SU-DHL-6 (cell line): ENCODE results near the gene SMIM26.

Experiments
- H2AFZ ChIP-seq: fragments of 200-600 bp; sonication (generic); 2 replicates; pipeline ENCODE4 v1.6.1; 2014; ENCODE audit warnings: low read depth, mild to moderate bottlenecking, moderate library complexity, mixed read lengths, antibody characterized with exemption, low read length; ENCODE audit not compliant: severe bottlenecking
- H3F3A ChIP-seq: fragments of 200-600 bp; shearing (Covaris generic); 2 replicates; pipeline ENCODE4 v1.6.0; 2016; ENCODE audit warnings: antibody characterized with exemption, mild to moderate bottlenecking; ENCODE audit not compliant: insufficient read depth
- H3K27ac ChIP-seq: fragments of 200-600 bp; sonication (generic); 2 replicates; pipeline ENCODE4 v1.5.1; 2016; ENCODE audit warnings: low read depth, mild to moderate bottlenecking, low read length, moderate library complexity, mixed read lengths
- H3K27me3 ChIP-seq: fragments of 200-600 bp; sonication (generic), shearing (Covaris generic); 2 replicates; pipeline ENCODE4 v1.6.0; 2014; ENCODE audit warnings: mild to moderate bottlenecking, low read length
- H3K36me3 ChIP-seq: fragments of 200-600 bp; sonication (generic); 2 replicates; pipeline ENCODE4 v1.6.1; 2014; ENCODE audit warnings: mild to moderate bottlenecking, low read length, mixed read lengths
- H3K4me2 ChIP-seq: fragments of 300-600, 200-600 bp; shearing (Covaris generic), sonication (generic); 2 replicates; pipeline ENCODE4 v1.6.0; 2014; ENCODE audit warnings: low read length, low read depth, mild to moderate bottlenecking; ENCODE audit not compliant: poor library complexity, severe bottlenecking
- H3K4me3 ChIP-seq: fragments of 200-600 bp; sonication (generic); 2 replicates; pipeline ENCODE4 v1.5.1; 2014; ENCODE audit warnings: antibody characterized with exemption, low read length, mild to moderate bottlenecking, mixed read lengths; ENCODE audit not compliant: insufficient read depth, poor library complexity, severe bottlenecking
- H3K79me2 ChIP-seq: fragments of 200-600 bp; sonication (generic); 2 replicates; pipeline ENCODE4 v1.6.1; 2014; ENCODE audit warnings: mild to moderate bottlenecking, low read length, moderate library complexity; ENCODE audit not compliant: insufficient read depth
- H3K9ac ChIP-seq: fragments of 200-600 bp; sonication (generic); 2 replicates; pipeline ENCODE4 v1.7.0; 2014; ENCODE audit warnings: mild to moderate bottlenecking, low read length
- H3K9me2 ChIP-seq: fragments of 200-600 bp; sonication (generic); replicated peaks from 2 replicates; pipeline ENCODE4 v1.6.1; 2014; ENCODE audit warnings: low read length; ENCODE audit not compliant: insufficient read depth
- H3K9me3 ChIP-seq: fragments of 200-600 bp; sonication (generic); 2 replicates; pipeline ENCODE4 v1.6.1; 2014; ENCODE audit warnings: low read length, mixed read lengths; ENCODE audit not compliant: insufficient read depth
- H4K20me1 ChIP-seq: fragments of 200-600 bp; sonication (generic); 2 replicates; pipeline ENCODE4 v1.6.1; 2014; ENCODE audit warnings: low read depth, mild to moderate bottlenecking, antibody characterized with exemption, low read length, moderate library complexity, mixed read lengths
- EZH2phosphoT487 ChIP-seq: fragments of 200-600 bp; sonication (generic), shearing (Covaris generic); conservative IDR thresholded peaks from 2 replicates; pipeline ENCODE4 v1.6.1; 2018; ENCODE audit warnings: mild to moderate bottlenecking, antibody characterized with exemption, low read length, moderate library complexity, mixed read lengths
- TF ChIP-seq, protein P1 (sequence below): fragments of 200-600 bp; sonication (generic); IDR thresholded peaks from one replicate; pipeline ENCODE4 v1.5.1; 2017; ENCODE audit warnings: antibody characterized with exemption, mild to moderate bottlenecking, low read length, moderate library complexity; ENCODE audit not compliant: insufficient read depth, poor library complexity, severe bottlenecking

Gene SMIM26

GRCh38 chr20:18571009-18571408 lies 3.8 kb downstream of the SMIM26 start:
- Histone ChIP-seq H3K27me3 (no peaks in the 10 kb centered on the region), H3K79me2 (peaks cover 18% of the 10 kb centered on the region)

GRCh38 chr20:18571578-18571977 lies 4.3 kb downstream of the SMIM26 start:
- Histone ChIP-seq H3K9ac (no peak overlapping the region), H2AFZ (no peak overlapping the region), H3K9me2 (no peaks in the 10 kb centered on the region), H3F3A (no peaks in the 10 kb centered on the region), H3K27ac (no peak overlapping the region), H3K9me3 (no peaks in the 10 kb centered on the region), H3K27me3 (no peaks in the 10 kb centered on the region), H3K36me3 (no peaks in the 10 kb centered on the region), H4K20me1 (no peaks in the 10 kb centered on the region), H3K4me3 (no peak overlapping the region), H3K4me2 (no peak overlapping the region), H3K79me2 (peaks cover 18% of the 10 kb centered on the region)
- TF ChIP-seq, protein P1, sequence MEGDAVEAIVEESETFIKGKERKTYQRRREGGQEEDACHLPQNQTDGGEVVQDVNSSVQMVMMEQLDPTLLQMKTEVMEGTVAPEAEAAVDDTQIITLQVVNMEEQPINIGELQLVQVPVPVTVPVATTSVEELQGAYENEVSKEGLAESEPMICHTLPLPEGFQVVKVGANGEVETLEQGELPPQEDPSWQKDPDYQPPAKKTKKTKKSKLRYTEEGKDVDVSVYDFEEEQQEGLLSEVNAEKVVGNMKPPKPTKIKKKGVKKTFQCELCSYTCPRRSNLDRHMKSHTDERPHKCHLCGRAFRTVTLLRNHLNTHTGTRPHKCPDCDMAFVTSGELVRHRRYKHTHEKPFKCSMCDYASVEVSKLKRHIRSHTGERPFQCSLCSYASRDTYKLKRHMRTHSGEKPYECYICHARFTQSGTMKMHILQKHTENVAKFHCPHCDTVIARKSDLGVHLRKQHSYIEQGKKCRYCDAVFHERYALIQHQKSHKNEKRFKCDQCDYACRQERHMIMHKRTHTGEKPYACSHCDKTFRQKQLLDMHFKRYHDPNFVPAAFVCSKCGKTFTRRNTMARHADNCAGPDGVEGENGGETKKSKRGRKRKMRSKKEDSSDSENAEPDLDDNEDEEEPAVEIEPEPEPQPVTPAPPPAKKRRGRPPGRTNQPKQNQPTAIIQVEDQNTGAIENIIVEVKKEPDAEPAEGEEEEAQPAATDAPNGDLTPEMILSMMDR, result no peak
- TF ChIP-seq EZH2phosphoT487, result no peak

More at GRCh38 chr20:18571009-18571408, 3.8 kb downstream of the SMIM26 start:
- Histone ChIP-seq H2AFZ (no peak overlapping the region), H3K9me2 (no peaks in the 10 kb centered on the region), H3K9me3 (no peaks in the 10 kb centered on the region), H3K27ac (no peak overlapping the region), H3F3A (no peaks in the 10 kb centered on the region; the same call in 1 of the 2 replicates), H3K9ac (no peak overlapping the region), H3K4me2 (no peak overlapping the region), H3K36me3 (no peaks in the 10 kb centered on the region), H3K4me3 (no peak overlapping the region), H4K20me1 (no peaks in the 10 kb centered on the region)
- TF ChIP-seq EZH2phosphoT487, result no peak
- TF ChIP-seq, protein P1, result no peak

DNA sequence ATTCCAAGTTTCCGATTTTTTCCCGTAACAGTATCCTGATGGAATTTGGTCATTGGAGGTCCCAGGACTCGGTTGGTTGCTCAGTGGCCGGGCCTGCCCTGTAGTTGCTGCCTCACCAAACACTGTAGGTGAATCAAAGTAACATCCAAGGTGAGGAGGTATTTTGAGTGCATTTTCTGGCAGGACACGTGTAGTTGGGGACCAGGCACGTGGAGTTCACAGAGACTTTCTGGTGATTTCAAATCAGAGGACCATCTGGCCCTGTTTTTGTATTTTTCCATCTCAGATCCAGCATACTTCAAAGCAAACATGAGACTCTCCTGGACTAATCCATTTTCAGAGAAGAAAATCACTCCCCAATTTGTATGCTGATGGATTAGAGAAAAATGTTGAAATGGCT lies 10.7 kb downstream of the SMIM26 start:
- H3K4me2 ChIP-seq, result no peak overlapping the region
- TF ChIP-seq EZH2phosphoT487, result no peak
- TF ChIP-seq, protein P1, result no peak
- H3K79me2 ChIP-seq, result no peaks in the 10 kb centered on the region
- H2AFZ ChIP-seq, result no peak overlapping the region
- no peaks in the 10 kb centered on the region for H3K9me3 ChIP-seq
- no peaks in the 10 kb centered on the region for H4K20me1 ChIP-seq
- no peak overlapping the region for H3K4me3 ChIP-seq
- no peaks in the 10 kb centered on the region for H3K27me3 ChIP-seq
- H3K36me3 ChIP-seq, result no peaks in the 10 kb centered on the region
- no peaks in the 10 kb centered on the region for H3K9me2 ChIP-seq
- no peak overlapping the region for H3K9ac ChIP-seq
- H3F3A ChIP-seq, result no peaks in the 10 kb centered on the region
- no peak overlapping the region for H3K27ac ChIP-seq

DNA sequence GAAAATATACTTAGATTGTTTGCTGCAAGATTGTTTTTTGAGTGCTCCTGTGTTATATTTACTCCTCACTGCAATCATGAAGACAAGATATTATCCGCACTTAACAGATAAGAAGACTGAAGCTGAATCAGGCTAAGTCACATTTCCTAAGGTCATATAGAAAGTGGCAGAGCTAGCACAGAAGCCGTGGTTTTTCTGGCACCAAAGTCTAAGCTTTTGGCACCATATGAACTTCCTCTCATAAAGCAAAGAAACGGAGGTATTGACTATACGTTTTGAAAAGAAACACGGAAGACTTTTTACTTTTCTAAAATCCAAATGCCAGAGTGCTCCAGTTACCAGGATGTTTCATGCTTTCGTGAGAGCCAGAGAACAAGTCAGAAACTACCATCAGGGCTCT lies 11.3 kb downstream of the SMIM26 start:
- no peak overlapping the region for H3K9ac ChIP-seq
- no peaks in the 10 kb centered on the region for H3K27me3 ChIP-seq
- H2AFZ ChIP-seq, result no peak overlapping the region
- no peaks in the 10 kb centered on the region for H3K36me3 ChIP-seq
- H3K27ac ChIP-seq, result no peak overlapping the region
- no peaks in the 10 kb centered on the region for H3K9me3 ChIP-seq
- no peak overlapping the region for H3K4me2 ChIP-seq
- no peaks in the 10 kb centered on the region for H3K9me2 ChIP-seq
- no peaks in the 10 kb centered on the region for H4K20me1 ChIP-seq
- H3K4me3 ChIP-seq, result no peak overlapping the region
- TF ChIP-seq, protein P1, result no peak
- TF ChIP-seq EZH2phosphoT487, result no peak
- no peaks in the 10 kb centered on the region for H3K79me2 ChIP-seq
- H3F3A ChIP-seq, result no peaks in the 10 kb centered on the region
